Body of pancreas (tissue), 4 donors: ENCODE data around the gene PLEKHA7. TPM values are rescaled to one million over a fixed set of nuclear protein-coding genes. Genes with fewer than 3 reads are reported as not detected.

Experiments used
- ATAC-seq: fragments of 150-250 bp; one replicate; pipeline ENCODE4 v1.9.1; 2016
- DNase-seq, 4 donors: peaks; one replicate each; pipeline ENCODE4 v3.0.0-alpha.2; 2019
- H3K27ac ChIP-seq, 4 donors: fragments of 200-600 bp; sonication (generic); 1 replicate in 3 of 4; 2 replicates in 1 of 4; pipeline versions ENCODE4 v1.5.1 to v1.6.1; 2016 to 2019; ENCODE audit warnings: mild to moderate bottlenecking in 1 of 4, mixed read lengths in 1 of 4, moderate library complexity in 1 of 4
- H3K27me3 ChIP-seq, 2 donors: fragments of 200-600 bp; sonication (generic); one replicate each; pipeline ENCODE4 v1.6.0; 2016; ENCODE audit warnings: mild to moderate bottlenecking in 1 of 2
- H3K36me3 ChIP-seq, 2 donors: fragments of 200-600 bp; sonication (generic); replicated peaks in 1 of 2; 2 replicates each; pipeline ENCODE4 v1.5.1; 2016; ENCODE audit warnings: low read depth in 2 of 2; ENCODE audit not compliant: insufficient read depth in 1 of 2
- H3K4me1 ChIP-seq: fragments of 200-600 bp; sonication (generic); one replicate; pipeline ENCODE4 v1.6.0; 2016
- H3K4me3 ChIP-seq, 2 donors: fragments of 200-600 bp; sonication (generic); 1 replicate in 1 of 2; 2 replicates in 1 of 2; pipeline ENCODE4 v1.5.1; 2016 to 2019
- H3K9me3 ChIP-seq, 3 donors: fragments of 200-600 bp; sonication (generic); 1 replicate in 2 of 3; 2 replicates in 1 of 3; pipeline ENCODE4 v1.5.1; 2016
- CTCF ChIP-seq, 7 experiments: fragments of 450-650 bp in 4 of 7; fragments of 200-600 bp in 3 of 7; sonication (generic) in 3 of 7; IDR thresholded peaks; one replicate each; pipeline ENCODE4 v1.5.1; 2016 to 2019; ENCODE audit warnings: antibody characterized with exemption in 7 of 7
- POLR2A ChIP-seq, 3 donors: fragments of 450-650 bp; IDR thresholded peaks; one replicate each; pipeline ENCODE4 v1.6.1; 2016; ENCODE audit warnings: antibody characterized with exemption in 3 of 3, mild to moderate bottlenecking in 2 of 3
- WGBS, 2 donors: methylation state at CpG; one replicate each; pipeline ENCODE4 v1.1.5; 2017; 5-methylcytosine and 5-hydroxymethylcytosine counted together
- intact Hi-C: fragments of 100-400 bp; cut with DNase I; formaldehyde crosslinking; loops from one replicate; pipeline ENCODE4 v1.15.1; 2023
- total RNA-seq, 2 donors: library from RNA; depleted of rRNA; stranded (reverse); fragments of >200 nt; gene quantifications; one replicate each; pipeline ENCODE4 v1.1.0, GENCODE V29; 2016

PLEKHA7 gene
- total RNA-seq, 2 donors from 2014 or later, result 30.4 to 34.6 TPM

GRCh38 chr11:16764888-16765287 is 249.3 kb downstream of the PLEKHA7 start:
- 92% methylated on average over 8 of the region's 8 CpGs for WGBS, 2 donors
- intact Hi-C loops, result no loop called here
- Histone ChIP-seq H3K27me3 (no peaks in the 10 kb centered on the region), H3K36me3 (no peaks in the 10 kb centered on the region), H3K4me1 (no peaks in the 10 kb centered on the region), H3K27ac (no peak overlapping the region), H3K4me3 (no peak overlapping the region), H3K9me3 (no peaks in the 10 kb centered on the region)
- ATAC-seq (no peak), DNase-seq (no peak)
- no peak for TF ChIP-seq CTCF (IDR thresholded peaks at IDR 0.05)
- no peak for TF ChIP-seq POLR2A (IDR thresholded peaks at IDR 0.05)

- Histone ChIP-seq H3K4me1 (no peaks in the 10 kb centered on the region), H3K9me3 (no peaks in the 10 kb centered on the region), H3K27me3 (no peaks in the 10 kb centered on the region), H3K27ac (no peak overlapping the region), H3K36me3 (no peaks in the 10 kb centered on the region), H3K4me3 (no peak overlapping the region)
- 89 to 92% methylated on average over 1 of the region's 1 CpG for WGBS, 2 donors
- intact Hi-C loops, result no loop called here
- ATAC-seq (no peak), DNase-seq (no peak)
- TF ChIP-seq POLR2A (IDR thresholded peaks at IDR 0.05) (no peak), CTCF (IDR thresholded peaks at IDR 0.05) (no peak)
Observed at GRCh38 chr11:16763746-16764145, 250.5 kb downstream of the PLEKHA7 start.

GRCh38 chr11:16759857-16760508 is 254.2 kb downstream of the PLEKHA7 start:
- DNase-seq (no peak), ATAC-seq (no peak)
- H3K9me3 ChIP-seq, result no peaks in the 10 kb centered on the region
- WGBS, 2 donors, result 67 to 71% methylated on average over 8 of the region's 8 CpGs
- no peaks in the 10 kb centered on the region for H3K4me1 ChIP-seq
- no peaks in the 10 kb centered on the region for H3K27me3 ChIP-seq
- intact Hi-C loops, result no loop called here
- peaks cover 0 to 3% of the 10 kb centered on the region in 2 donors for H3K36me3 ChIP-seq
- no peak overlapping the region for H3K4me3 ChIP-seq
- H3K27ac ChIP-seq, result no peak overlapping the region
- TF ChIP-seq CTCF (IDR thresholded peaks at IDR 0.05) (no peak), POLR2A (IDR thresholded peaks at IDR 0.05) (no peak)

GRCh38 chr11:16758382-16759024 is 255.7 kb downstream of the PLEKHA7 start:
- Histone ChIP-seq H3K4me3 (no peak overlapping the region), H3K9me3 (no peaks in the 10 kb centered on the region), H3K27ac (no peak overlapping the region), H3K4me1 (no peaks in the 10 kb centered on the region), H3K27me3 (no peaks in the 10 kb centered on the region), H3K36me3 (peaks cover 0 to 6% of the 10 kb centered on the region in 2 donors)
- intact Hi-C loops, result no loop called here
- ATAC-seq (no peak), DNase-seq (no peak)
- 94 to 95% methylated on average over 4 of the region's 4 CpGs for WGBS, 2 donors
- TF ChIP-seq CTCF (IDR thresholded peaks at IDR 0.05), result no peak

- DNase-seq (no peak), ATAC-seq (no peak)
- Histone ChIP-seq H3K27me3 (no peaks in the 10 kb centered on the region), H3K4me1 (peaks cover 10% of the 10 kb centered on the region), H3K36me3 (peaks cover 0 to 39% of the 10 kb centered on the region in 2 donors), H3K27ac (no peak overlapping the region), H3K4me3 (no peak overlapping the region), H3K9me3 (no peaks in the 10 kb centered on the region)
- intact Hi-C loops, result no loop called here
- no peak for TF ChIP-seq CTCF (IDR thresholded peaks at IDR 0.05)
- no peak for TF ChIP-seq POLR2A (IDR thresholded peaks at IDR 0.05)
- 100% methylated on average over 1 of the region's 1 CpG for WGBS, 2 donors
Observed at GRCh38 chr11:16750417-16750816, 263.8 kb downstream of the PLEKHA7 start.
